Ramos (cell line): ENCODE results near the gene XG.
"Not testable (repeated sequence)": the region's sequence is repeated elsewhere in the genome, so short reads cannot be mapped to it uniquely, and the experiment has no call there.

Source experiments
- in situ Hi-C: fragments of 300-500 bp; cut with MboI; formaldehyde crosslinking; loops from one replicate; pipeline ENCODE4 v1.14.3; 2022; ENCODE audit warnings: low sequenced_read_pairs; ENCODE audit not compliant: unreplicated experiment

XG gene

DNA sequence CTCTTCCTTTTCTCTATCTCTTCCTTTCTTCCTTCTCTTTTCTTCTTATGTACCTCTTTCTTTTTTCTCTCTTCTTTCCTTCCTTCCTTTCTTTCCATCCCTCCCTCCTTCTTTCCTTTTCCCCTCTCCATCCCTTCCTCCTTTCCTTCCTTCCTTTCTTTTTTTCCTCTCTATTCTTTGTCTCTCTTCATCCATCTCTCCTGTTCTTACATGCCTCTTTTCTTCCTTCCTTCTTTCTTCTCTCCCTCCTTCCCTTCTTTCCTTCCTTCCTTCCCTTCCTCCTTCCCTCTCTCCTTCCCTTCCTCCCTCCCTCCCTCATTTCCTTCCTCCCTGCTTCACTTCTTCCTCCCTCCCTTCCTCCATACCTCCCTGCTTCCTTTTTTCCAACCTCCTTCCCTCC is 19.2 kb upstream of the XG start:
- in situ Hi-C loops = no loop called here

DNA sequence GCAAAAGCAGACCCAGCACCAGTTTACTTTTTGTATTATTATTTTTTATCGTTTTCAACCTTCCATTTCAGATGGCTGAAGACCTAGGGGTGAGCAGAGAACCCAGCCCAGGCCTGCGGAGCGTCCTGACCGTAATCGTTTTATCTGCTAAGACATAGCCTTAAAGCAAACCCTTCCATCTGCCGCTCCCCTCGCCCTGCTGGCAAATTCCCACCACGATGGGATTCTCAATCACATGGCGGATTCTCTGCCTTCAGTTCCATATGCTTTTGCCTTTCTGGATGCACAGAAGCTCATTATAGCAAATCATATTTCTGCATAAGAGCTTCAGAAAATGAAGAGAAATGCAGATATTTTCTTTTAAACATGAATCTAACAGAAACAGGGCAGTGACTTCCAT is 18.6 kb upstream of the XG start:
- in situ Hi-C loops = no loop called here

GRCh38 chrX:2735270-2735669 is 16.6 kb upstream of the XG start:
- in situ Hi-C loops = no loop called here

GRCh38 chrX:2740672-2741071 is 11.2 kb upstream of the XG start:
- in situ Hi-C loops = no loop called here

DNA sequence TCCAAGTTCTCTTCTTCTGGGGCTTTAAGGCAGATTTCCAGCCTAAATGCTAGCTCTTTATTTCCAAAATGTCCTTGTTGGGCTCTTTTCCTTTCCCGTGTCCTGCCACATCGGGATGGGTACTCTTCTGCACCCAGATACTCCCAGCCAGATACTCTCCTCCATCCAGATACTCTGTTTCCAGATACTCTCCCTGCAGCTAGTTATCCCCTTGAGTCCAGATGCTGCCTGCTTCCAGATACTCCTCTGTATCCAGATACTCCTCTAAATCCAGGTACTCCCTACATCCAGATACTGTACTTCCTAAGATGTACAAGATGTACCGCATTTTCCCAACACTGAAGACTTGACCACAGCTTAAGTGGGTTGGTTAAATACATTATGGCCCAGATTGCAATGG is 10.5 kb upstream of the XG start:
- in situ Hi-C loops = no loop called here

GRCh38 chrX:2746250-2746649 is 5.6 kb upstream of the XG start:
- in situ Hi-C loops = not testable (repeated sequence)

- in situ Hi-C loops = no loop called here
Observed at GRCh38 chrX:2748171-2748814, 3.5 kb upstream of the XG start.

DNA sequence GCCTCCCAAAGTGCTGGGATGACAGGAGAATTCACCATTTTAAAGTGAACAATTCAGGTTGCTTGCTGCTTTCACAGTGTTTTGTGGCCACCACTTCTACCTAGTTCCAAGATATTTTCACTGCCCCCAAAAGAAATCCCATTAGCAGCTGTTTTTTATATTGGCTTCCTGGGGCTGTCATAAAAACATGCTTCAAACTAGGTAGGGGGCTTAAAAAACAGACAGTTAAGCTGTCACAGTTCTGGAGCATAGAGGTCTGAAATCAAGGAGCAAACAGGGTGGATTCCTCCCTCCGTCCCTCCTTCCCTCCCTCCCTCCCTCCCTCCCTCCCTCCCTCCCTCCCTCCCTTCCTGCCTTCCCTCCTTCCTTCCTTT is 3.0 kb upstream of the XG start:
- in situ Hi-C loops = no loop called here

GRCh38 chrX:2751291-2751690 is 549 bp upstream of the XG start:
- in situ Hi-C loops = no loop called here

DNA sequence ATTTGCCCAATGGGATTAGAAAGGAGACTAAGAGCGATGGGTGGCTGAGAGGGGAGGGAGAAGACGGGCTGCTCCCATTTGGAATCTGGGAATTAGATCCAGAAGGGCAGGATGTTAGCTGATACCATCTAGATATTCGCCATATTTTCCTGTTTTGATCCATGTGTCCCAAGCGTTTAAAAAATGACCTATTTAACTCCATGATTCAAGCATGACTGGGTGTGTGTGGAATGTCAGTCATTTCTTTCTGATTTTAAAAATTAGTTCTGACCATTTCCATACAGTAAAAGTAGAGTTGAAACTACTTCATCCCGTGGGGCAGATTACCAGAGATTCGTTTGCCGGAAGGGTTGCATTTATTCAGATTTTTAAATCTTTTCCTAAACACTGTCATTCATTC is 601 bp downstream of the XG start:
- in situ Hi-C loops = not testable (repeated sequence)

DNA sequence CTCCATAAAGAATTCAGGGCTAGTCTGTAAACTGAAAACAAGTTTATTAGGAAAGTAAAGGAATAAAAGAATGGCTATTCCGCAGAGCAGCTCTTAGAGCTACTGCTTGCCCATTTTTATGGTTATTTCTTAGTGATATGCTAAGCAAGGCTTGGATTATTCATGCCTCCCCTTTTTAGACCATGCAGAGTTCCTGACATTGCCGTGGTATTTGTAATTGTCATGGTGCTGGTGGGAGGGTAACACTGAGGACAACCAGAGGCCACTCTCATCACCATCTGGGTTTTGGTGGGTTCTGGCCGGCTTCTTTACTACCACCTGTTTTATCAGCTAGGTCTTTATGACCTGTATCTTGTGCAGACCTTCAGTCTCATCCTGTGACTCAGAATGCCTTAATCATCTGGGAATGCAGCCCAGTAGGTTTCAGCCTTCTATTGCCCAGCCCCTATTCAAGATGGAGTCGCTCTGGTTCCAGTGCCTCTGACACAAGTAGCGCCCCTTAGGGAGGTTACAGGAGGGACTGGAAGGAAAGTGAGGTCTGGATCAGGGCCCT is 3.4 kb downstream of the XG start:
- in situ Hi-C loops = not testable (repeated sequence)

DNA sequence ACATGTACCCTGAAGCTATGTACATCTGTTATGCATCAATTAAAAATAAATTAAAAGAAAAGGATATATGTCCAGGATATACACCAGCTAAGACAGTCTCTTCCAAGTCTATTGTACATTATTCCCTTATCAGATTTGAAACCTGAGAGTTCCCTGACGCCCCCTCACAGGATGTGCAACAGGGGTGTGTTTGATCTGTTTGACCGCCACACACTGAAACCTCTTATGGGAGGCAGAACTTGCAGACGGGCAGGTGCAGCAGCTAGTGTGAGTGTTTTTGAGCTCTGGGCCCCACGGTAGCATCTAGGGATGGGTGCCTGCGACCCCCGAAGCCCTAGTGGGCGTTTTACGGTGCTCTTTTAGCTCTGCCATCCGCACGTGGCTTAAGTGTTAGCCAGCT is 4.7 kb downstream of the XG start:
- in situ Hi-C loops = no loop called here

DNA sequence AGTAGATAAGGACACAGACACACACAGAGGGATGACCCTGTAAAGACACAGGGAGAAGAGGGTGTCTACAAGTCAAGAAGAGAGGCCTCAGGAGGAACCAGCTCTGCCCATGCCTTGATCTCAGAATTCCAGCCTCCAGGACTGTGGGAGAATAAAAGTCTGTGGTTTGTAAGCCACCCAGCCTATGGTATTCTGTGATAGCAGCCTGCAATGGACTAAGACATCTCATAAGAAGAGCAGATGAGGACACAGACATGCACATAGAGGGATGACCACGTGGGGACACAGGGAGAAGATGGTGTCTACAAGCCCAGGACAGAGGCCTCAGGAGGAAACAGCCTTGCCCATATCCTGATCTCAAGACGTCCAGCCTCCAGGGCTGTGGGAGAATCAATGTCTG is 9.4 kb downstream of the XG start:
- in situ Hi-C loops = no loop called here

GRCh38 chrX:2762671-2763070 is 10.8 kb downstream of the XG start:
- in situ Hi-C loops = not testable (repeated sequence)

- in situ Hi-C loops = not testable (repeated sequence)
Observed at GRCh38 chrX:2764766-2765548, 13.1 kb downstream of the XG start.

DNA sequence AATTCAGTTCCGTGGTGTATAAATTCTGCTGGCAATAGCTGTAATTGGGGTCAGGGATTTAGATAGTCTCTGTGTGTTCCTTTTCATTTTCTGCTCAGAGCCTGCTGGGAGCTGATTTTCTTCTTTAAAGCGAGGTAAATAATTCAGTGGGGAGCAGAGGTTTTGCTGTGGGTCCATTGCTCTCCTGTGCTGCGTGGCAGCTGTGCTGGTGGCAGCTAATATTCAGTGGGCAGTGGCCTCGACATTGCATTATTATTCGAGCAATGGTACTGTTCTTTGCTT is 13.7 kb downstream of the XG start:
- in situ Hi-C loops = no loop called here

- in situ Hi-C loops = no loop called here
Observed at GRCh38 chrX:2766906-2767305, 15.1 kb downstream of the XG start.

GRCh38 chrX:2767631-2768455 is 16.0 kb downstream of the XG start:
- in situ Hi-C loops = no loop called here

DNA sequence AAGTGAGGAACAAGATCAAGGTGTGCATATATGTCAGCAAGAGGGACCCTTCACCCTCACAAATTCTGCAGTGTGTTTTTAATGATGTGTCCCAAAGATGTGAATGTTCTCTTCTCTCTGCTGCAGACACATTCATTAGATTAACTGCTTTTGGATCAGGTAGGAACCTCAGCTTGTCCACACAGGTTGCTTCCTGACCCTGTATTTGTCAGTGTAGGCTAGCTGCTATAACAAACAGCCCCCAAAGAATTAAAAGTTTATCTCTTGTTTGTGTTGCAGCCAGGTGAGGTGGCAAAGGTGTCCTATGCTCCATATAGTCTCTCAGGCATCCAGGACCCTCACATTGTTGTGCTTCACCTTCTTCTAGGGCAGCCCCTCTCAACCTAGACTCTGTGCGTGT is 17.8 kb downstream of the XG start:
- in situ Hi-C loops = no loop called here

DNA sequence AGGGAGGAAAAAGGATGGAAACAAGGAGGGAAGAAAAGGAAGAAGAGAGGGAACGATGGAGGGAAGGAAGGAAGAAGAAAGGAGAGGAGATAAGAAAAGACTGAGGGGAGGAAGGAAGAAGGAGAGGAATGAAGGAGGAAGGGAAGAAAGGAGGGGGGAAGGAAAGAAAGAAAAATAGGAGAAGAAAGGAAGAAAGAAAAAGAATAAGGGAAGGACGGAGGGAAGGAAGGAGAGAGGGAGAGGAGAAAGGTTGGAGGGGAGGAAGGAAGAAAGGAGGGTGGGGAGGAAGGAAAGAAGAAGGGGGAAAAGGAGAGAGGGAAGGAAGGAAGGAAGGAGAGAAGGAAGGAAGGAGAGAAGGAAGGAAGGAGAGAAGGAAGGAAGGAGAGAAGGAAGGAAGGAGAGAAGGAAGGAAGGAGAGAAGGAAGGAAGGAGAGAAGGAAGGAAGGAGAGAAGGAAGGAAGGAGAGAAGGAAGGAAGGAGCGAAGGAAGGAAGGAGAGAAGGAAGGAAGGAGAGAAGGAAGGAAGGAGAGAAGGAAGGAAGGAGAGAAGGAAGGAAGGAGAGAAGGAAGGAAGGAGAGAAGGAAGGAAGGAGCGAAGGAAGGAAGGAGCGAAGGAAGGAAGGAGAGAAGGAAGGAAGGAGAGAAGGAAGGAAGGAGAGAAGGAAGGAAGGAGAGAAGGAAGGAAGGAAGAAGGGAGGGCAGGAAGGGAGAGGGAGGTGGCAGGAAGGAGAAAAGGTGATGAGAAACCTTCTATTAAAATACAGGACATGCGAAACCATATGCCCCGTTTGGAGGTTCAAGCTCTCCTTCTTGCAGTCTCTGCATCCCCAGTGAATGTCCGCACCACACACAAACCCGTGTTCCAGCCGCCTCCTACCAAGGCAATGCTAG is 21.6 kb downstream of the XG start:
- in situ Hi-C loops = not testable (repeated sequence)
